ENCODE results near the gene WNT1.

The WNT1 gene

GRCh38 chr12:48982397-48983080 is 4.4 kb downstream of the WNT1 start:
- no peak for DNase-seq

DNA sequence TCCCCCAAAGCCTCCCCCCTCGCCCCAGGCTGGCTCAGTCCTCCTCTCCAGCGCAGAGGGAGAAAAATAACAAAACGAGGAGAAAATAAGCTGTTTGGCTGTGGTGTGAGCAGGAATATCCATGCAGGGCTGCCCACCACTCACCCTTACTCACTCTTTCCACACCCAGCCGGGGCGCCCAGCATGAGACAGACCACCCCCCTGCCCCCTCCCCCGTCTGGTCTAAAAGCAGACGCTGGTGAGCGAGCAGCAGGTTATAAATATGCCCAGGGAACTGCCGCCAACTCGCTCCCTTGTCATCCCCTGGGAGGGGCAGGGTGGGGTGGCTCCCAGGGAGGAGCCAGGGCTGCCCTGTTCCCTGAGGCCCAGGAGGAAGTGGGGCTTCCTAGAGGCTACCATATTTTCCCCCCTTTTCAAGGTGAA is 7.4 kb downstream of the WNT1 start:
- no peak for DNase-seq

GRCh38 chr12:48985901-48986300 is 7.8 kb downstream of the WNT1 start:
- no peak for DNase-seq

DNA sequence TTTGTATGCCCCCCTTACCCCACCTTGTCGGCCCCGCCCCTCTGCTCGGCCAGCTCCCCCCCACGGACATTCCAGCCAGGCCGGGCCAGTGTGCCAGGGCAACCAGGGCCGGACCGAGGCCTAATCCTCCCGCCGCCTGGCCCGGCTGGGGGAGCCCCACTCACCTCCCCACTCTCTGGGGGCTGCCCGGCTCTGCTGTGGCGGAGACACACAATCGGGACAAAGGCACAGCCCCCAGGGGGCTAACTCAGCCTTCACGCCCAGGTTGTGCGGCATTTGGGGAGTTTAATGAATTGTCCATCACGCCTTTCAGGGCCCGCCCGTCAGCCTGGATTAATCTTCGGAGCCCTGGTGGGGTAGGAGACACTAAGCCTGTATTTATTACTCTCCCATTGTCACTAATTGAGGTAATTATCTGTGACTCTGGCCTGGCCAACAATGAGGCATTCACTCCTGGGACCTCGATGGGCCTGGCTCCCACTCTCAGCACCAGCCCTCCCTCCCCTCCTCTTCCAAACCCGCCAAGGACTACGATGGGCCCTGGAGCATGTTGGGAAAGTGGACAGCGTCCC is 8.7 kb downstream of the WNT1 start:
- DNase-seq = no peak

DNA sequence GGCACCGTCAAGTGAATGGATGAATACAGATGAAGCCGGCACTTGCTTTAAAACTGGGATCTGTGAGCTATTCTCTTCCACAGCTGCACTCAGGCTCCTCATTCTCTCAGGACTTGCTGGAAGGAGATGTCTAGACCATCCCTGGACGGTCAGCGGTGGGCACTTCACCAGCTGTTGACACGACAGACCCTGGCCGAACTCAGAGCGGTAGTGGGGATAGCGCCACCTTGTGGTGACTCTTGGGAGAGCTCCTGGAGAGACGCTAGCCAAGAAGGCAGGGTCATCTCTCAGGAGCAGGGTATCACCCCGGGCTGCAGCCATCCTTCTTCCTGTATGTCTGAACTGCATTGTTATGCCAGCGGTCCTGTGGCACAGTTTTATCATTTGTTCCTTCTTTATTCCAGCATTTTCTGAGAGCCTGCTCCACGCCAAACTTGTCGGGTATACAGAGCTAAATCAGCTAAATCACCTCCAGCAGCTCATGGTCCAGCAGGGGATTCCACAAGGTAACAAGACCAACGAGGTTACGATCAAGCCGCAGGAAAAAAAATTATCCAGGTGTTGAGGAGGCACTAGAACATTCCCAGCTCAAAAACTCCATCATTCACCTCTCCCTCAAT is 10.0 kb downstream of the WNT1 start:
- no peak for DNase-seq

DNA sequence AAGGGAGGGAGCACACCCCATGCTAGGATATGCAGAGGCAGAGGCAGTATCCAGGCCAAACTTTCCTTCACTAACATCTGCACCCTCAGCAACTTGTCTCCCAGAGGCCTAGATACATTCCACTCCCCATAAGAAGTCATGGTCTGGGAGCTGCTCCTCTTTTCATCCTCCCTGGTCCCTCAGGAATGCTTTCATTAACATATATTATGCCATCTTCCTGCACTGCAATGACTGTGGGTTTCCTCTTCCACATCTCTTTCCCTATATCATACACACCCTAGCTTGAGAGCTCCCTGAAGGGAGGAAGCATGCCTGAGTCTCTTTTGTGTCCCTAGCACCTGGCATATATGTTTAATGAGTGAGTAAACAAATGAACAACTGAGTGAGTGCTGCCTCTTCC is 12.4 kb downstream of the WNT1 start:
- no peak for DNase-seq

DNA sequence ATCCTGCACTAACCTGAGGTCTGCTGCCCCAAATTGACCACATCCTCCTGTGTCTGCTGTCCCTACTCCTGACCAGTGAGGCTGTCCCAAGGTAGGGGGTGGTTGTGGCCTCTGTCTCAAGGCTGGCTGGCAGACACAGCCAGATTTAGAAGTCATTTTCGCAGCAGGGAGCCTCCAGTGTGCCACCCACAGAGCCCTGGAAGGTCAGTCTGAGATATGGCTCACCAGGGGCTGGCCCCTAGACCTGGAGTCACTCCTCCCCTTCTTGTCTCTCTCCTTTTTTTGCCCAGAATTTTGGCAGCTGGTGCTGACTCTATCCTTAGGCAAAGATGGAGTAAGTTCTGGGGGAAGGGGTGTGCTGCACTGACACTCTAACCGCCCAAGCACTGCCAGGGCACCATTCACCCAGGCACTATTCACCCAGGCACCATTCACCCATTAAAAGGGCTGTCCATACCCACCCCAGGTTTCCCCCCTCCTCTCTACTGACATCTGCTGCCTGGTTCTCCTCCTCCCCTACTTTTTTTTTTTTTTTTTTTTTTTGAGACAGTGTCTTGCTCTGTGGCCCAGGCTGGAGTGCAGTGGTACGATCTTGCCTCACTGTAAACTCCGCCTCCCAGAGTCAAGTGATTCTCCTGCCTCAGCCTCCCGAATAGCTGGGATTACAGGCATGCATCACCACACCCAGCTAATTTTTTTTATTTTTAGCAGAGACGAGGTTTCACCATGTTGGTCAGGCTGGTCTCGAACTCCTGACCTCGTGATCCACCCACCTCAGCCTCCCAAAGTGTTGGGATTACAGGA is 13.3 kb downstream of the WNT1 start:
- DNase-seq = no peak

DNA sequence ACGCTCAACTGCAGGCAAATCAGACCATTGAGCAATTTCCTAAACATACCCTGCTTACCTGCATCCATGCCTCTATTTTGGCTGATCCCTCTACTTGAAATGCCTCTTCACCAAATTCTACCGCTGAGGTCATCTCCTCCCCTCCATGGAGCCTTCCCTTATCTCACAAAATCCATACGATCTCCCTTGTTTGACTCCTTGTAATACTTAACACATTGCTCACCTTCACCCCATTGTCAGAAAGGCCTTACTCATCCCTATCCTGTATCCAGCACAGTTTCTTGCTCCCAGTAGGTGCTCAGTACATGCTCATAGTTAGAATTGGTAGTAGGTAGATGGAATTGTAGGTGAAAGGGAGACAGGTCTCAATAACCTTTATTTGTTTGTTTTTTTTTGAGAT is 15.7 kb downstream of the WNT1 start:
- DNase-seq = no peak

- DNase-seq = no peak
Observed at GRCh38 chr12:48994224-48995085, 16.3 kb downstream of the WNT1 start.

DNA sequence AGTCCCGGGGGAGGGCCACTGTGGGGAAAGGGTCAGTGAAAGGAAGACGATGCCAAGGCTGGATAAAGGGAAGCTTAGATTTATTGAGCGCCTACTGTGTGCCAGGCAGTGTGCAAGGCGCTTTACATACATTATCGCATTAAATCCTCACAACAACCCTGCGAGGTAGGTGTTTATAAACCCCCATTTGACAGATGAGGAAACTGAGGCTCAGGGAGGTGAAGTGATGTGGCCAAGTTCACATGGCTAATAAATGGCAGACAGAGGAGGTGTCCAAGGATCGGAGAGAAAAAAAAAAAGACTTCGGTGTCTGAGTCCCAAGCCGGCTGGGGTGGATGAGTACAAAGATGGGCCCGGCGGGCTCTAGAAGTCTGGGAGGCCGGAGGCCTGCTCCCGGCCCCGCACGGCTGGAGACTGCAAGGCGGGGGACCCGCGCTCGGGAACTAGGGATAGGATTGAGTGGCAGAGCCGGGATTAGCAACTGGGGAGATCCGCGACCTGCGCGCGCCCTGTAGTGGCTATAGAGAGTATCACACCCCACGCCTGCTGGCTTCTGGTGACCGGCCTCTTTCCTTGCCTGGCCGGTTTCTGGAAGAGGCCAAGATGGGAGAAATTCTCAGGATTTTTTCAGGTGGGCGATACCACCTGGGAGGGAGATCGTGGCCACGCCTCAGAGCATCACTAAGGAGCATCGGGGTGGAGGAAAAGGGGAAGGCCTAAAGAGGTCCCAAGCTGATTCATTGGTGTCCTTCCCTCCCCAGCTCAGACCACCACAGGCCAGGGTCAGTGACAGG is 17.2 kb downstream of the WNT1 start:
- DNase-seq = peak; percentile 63

DNA sequence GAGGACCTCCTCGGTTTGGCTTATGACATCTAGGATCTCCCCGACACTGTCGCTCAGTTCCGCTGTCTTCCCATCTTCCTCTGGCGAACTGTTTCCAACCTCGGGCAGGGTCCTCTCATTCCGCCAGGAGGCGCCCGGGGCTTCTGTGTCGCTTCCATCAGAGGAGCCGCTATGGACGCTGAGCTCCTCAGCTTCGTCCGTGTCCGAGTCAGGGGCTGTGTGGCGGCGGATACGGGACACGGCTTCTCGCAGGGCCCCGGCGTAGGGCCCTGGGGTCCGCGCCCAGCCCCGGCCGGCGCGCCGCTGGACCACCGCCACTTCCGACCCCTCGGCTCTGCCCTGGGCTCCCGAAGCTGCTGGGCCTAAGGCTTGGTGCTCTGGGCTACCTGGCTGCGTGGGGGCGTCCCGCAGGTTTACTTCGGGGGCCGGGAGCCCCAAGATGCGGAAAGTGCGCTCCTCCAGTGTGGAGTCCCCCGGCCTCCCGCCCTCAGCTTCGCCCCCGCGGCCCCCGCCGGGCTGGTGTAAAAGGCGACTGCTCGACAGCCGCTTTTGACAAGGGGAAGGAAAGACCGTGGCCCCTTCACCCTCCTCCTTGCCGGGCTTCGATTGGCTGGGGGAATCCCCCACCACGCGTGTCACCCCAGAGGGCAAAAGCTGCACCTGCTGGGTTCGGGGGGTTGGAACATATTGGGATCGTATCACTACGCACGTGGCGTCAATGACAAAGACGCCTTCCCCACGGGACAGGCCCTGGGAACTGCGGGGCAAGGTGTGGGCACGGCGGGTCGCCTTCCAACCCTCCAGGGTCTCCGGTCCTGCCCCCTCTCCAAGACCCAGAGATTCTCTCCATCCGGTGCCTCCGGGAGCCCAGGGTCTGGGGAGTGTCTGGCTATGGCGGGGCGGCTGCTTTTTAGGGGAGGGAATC is 18.9 kb downstream of the WNT1 start:
- DNase-seq = no peak

DNA sequence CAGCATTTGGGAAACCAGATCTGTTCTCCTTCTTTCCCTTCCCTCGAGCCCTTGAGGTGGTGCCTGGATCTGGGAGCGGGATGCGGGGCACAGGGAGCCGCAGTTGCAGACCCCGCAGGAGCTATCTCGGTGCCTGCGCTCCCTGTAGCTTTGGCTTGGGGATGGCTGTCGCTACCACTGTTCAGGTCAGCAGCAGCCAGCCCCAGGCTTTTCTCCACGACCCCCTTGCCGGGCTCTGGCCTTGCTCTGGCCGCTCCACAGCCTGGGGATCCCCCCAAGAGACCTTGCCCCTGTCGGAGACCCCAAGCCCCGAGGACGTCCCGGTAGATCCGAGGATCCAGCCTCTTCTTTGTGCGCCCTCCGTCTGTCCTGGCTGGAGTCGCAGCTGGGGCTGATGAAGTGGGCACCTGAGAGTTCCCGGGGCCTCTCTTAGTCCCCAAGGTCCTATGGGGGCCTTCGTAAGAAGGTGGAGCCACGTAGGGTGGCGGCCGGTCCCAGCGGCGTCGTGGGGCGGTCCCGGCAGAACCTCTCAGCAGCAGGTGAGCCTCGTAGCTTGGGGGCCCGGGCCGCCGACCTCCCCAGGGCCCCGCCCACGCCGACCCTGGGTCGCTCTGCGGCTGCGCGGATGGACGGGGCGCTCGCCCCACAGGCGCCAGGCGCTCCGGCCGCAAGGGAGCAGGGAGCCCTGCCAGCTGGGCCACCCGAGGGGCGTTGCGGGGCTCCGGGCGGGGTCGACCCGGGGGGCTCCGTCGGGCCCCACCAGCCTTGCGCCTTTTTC is 19.8 kb downstream of the WNT1 start:
- DNase-seq = no peak

GRCh38 chr12:48998497-48999353 is 20.6 kb downstream of the WNT1 start:
- no peak for DNase-seq

DNA sequence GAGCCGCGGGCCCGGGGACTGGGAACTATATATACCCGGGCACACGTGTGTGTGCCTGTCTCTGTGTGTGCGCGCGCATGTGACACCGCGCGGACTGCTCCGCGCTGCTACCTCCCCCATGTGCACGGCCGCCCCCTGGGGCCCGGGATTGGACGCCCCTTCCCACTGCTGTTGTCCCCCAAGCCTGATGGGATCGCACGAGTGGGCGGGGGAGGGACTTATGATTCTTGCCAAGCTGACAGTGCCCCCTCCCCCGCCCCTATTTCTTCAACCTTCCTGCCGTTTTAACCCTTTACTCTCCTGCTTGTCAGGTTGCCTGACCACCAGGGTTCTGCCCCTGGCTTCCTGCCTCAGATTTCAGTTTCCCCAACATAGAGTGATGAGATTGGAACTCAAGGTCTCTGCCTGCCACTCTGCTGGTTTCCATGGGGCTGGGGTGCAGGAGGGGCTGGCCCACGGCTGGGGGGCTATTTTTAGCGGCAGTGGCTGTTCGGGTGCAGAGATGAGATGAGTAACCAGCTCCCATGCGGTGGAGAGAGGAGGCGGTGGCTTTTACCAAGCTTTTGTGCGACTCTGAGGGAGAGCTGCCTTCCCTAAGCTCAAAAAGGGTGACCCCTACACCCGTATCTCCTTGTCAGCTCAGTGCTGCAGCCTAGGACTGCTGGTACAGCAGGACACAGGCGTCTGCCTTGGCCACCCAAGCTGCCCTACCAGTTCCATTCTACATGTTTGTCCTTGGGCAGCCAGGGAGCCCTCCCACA is 21.4 kb downstream of the WNT1 start, which contains the start of gene DDN:
Gene DDN, minus strand, starts transcription at position 5 of the 761 bp plus-strand sequence. CDS start 88 bp downstream, outside the sequence.
- DNase-seq = peak; percentile 39

DNA sequence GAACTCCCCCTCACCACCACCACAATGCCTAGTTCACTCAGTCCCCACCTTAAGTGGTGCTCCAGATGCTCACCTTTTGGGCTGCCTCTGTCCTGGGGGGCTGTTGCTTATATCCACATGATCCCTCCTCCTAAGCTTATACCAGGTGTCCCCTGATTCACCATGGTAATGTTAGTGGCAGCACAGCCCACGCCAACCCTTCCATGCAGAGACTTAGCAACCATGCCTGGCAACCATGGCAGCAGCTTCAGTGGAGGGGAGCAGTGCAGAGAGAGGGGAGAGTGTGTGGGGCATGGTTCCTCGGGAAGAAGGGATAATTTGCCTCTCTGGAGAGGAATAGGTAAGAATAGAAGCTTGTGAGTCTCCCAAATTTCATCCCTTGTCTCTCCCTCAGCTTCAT is 22.2 kb downstream of the WNT1 start:
- DNase-seq = no peak

DNA sequence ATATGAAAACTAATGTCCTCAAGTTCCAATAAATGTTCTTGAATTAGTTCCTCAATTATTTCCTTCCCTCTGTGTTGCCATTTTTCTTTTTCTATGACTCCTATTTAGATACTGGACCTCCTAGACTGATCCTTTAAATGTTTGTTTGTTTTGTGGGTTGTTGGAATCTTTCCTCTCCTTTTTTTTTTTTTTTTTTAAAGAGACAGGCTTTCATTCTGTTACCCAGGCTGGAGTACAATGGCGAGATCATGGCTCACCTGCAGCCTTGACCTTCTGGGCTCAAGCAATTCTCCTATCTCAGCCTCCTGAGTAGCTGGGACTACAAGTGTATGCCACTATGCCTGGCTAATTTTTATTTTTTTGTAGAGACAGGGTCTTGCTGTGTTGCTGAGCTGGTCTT is 30.8 kb downstream of the WNT1 start:
- no peak for DNase-seq

- no peak for DNase-seq
Observed at GRCh38 chr12:49010092-49010668, 32.1 kb downstream of the WNT1 start.

- DNase-seq = no peak
Observed at GRCh38 chr12:49012739-49013138, 34.6 kb downstream of the WNT1 start.

Measured in DMS79 (cell line).